ENCODE measurements around the gene ZNF592.

DNA sequence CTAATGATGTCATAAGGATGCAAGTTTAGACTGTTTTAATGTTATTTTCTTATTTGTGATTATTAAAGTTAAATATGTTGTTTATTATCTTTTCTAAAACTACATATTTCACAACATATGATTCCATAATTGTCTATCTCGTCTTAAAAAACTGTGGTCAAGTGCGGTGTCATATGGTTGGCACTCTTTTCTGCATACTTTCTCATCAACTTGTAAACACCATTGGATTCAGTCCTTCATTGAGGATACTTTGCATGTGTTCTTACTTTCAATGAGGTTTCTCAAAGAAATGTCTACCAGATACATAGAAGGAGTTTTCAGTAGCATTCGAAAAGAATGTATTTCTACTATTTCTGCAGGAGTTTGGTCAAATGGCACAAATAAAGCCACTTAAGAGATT lies 46.8 kb downstream of the ZNF592 start:
- TF ChIP-seq DPF2 (IDR thresholded peaks at IDR 0.05) (no peak), HNRNPL (IDR thresholded peaks at IDR 0.05; ENCODE audit: low read depth, low read length) (no peak), ZNF766 (CRISPR knock-in tag; conservative IDR thresholded peaks at IDR 0.05) (no peak), ARNT (IDR thresholded peaks at IDR 0.05) (no peak), ZNF212 (CRISPR knock-in tag; IDR thresholded peaks at IDR 0.05) (no peak), SMARCC2 (IDR thresholded peaks at IDR 0.05; ENCODE audit: low read depth) (no peak), NCOA1 (IDR thresholded peaks at IDR 0.05; ENCODE audit: low read depth) (no peak), NR3C1 (CRISPR knock-in tag; IDR thresholded peaks at IDR 0.05) (no peak)
- TF ChIP-seq, protein P1, sequence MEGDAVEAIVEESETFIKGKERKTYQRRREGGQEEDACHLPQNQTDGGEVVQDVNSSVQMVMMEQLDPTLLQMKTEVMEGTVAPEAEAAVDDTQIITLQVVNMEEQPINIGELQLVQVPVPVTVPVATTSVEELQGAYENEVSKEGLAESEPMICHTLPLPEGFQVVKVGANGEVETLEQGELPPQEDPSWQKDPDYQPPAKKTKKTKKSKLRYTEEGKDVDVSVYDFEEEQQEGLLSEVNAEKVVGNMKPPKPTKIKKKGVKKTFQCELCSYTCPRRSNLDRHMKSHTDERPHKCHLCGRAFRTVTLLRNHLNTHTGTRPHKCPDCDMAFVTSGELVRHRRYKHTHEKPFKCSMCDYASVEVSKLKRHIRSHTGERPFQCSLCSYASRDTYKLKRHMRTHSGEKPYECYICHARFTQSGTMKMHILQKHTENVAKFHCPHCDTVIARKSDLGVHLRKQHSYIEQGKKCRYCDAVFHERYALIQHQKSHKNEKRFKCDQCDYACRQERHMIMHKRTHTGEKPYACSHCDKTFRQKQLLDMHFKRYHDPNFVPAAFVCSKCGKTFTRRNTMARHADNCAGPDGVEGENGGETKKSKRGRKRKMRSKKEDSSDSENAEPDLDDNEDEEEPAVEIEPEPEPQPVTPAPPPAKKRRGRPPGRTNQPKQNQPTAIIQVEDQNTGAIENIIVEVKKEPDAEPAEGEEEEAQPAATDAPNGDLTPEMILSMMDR (IDR thresholded peaks at IDR 0.05 in 2 of 3, conservative IDR thresholded peaks at IDR 0.05 in 1 of 3; ENCODE audit: insufficient read depth in 2 of 3, low read depth in 1 of 3, low read length in 3 of 3) = no peak
- TF ChIP-seq, protein P2, sequence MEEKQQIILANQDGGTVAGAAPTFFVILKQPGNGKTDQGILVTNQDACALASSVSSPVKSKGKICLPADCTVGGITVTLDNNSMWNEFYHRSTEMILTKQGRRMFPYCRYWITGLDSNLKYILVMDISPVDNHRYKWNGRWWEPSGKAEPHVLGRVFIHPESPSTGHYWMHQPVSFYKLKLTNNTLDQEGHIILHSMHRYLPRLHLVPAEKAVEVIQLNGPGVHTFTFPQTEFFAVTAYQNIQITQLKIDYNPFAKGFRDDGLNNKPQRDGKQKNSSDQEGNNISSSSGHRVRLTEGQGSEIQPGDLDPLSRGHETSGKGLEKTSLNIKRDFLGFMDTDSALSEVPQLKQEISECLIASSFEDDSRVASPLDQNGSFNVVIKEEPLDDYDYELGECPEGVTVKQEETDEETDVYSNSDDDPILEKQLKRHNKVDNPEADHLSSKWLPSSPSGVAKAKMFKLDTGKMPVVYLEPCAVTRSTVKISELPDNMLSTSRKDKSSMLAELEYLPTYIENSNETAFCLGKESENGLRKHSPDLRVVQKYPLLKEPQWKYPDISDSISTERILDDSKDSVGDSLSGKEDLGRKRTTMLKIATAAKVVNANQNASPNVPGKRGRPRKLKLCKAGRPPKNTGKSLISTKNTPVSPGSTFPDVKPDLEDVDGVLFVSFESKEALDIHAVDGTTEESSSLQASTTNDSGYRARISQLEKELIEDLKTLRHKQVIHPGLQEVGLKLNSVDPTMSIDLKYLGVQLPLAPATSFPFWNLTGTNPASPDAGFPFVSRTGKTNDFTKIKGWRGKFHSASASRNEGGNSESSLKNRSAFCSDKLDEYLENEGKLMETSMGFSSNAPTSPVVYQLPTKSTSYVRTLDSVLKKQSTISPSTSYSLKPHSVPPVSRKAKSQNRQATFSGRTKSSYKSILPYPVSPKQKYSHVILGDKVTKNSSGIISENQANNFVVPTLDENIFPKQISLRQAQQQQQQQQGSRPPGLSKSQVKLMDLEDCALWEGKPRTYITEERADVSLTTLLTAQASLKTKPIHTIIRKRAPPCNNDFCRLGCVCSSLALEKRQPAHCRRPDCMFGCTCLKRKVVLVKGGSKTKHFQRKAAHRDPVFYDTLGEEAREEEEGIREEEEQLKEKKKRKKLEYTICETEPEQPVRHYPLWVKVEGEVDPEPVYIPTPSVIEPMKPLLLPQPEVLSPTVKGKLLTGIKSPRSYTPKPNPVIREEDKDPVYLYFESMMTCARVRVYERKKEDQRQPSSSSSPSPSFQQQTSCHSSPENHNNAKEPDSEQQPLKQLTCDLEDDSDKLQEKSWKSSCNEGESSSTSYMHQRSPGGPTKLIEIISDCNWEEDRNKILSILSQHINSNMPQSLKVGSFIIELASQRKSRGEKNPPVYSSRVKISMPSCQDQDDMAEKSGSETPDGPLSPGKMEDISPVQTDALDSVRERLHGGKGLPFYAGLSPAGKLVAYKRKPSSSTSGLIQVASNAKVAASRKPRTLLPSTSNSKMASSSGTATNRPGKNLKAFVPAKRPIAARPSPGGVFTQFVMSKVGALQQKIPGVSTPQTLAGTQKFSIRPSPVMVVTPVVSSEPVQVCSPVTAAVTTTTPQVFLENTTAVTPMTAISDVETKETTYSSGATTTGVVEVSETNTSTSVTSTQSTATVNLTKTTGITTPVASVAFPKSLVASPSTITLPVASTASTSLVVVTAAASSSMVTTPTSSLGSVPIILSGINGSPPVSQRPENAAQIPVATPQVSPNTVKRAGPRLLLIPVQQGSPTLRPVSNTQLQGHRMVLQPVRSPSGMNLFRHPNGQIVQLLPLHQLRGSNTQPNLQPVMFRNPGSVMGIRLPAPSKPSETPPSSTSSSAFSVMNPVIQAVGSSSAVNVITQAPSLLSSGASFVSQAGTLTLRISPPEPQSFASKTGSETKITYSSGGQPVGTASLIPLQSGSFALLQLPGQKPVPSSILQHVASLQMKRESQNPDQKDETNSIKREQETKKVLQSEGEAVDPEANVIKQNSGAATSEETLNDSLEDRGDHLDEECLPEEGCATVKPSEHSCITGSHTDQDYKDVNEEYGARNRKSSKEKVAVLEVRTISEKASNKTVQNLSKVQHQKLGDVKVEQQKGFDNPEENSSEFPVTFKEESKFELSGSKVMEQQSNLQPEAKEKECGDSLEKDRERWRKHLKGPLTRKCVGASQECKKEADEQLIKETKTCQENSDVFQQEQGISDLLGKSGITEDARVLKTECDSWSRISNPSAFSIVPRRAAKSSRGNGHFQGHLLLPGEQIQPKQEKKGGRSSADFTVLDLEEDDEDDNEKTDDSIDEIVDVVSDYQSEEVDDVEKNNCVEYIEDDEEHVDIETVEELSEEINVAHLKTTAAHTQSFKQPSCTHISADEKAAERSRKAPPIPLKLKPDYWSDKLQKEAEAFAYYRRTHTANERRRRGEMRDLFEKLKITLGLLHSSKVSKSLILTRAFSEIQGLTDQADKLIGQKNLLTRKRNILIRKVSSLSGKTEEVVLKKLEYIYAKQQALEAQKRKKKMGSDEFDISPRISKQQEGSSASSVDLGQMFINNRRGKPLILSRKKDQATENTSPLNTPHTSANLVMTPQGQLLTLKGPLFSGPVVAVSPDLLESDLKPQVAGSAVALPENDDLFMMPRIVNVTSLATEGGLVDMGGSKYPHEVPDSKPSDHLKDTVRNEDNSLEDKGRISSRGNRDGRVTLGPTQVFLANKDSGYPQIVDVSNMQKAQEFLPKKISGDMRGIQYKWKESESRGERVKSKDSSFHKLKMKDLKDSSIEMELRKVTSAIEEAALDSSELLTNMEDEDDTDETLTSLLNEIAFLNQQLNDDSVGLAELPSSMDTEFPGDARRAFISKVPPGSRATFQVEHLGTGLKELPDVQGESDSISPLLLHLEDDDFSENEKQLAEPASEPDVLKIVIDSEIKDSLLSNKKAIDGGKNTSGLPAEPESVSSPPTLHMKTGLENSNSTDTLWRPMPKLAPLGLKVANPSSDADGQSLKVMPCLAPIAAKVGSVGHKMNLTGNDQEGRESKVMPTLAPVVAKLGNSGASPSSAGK (IDR thresholded peaks at IDR 0.05) = no peak
- TF ChIP-seq, protein P3, sequence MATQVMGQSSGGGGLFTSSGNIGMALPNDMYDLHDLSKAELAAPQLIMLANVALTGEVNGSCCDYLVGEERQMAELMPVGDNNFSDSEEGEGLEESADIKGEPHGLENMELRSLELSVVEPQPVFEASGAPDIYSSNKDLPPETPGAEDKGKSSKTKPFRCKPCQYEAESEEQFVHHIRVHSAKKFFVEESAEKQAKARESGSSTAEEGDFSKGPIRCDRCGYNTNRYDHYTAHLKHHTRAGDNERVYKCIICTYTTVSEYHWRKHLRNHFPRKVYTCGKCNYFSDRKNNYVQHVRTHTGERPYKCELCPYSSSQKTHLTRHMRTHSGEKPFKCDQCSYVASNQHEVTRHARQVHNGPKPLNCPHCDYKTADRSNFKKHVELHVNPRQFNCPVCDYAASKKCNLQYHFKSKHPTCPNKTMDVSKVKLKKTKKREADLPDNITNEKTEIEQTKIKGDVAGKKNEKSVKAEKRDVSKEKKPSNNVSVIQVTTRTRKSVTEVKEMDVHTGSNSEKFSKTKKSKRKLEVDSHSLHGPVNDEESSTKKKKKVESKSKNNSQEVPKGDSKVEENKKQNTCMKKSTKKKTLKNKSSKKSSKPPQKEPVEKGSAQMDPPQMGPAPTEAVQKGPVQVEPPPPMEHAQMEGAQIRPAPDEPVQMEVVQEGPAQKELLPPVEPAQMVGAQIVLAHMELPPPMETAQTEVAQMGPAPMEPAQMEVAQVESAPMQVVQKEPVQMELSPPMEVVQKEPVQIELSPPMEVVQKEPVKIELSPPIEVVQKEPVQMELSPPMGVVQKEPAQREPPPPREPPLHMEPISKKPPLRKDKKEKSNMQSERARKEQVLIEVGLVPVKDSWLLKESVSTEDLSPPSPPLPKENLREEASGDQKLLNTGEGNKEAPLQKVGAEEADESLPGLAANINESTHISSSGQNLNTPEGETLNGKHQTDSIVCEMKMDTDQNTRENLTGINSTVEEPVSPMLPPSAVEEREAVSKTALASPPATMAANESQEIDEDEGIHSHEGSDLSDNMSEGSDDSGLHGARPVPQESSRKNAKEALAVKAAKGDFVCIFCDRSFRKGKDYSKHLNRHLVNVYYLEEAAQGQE (IDR thresholded peaks at IDR 0.05; ENCODE audit: borderline replicate concordance) = no peak
- TF ChIP-seq, protein P3 (CRISPR knock-in tag; IDR thresholded peaks at IDR 0.05; ENCODE audit: low read depth) = no peak

All from K562 (cell line).